ENCODE data around the gene ZNF503.
A peak's percentile ranks its signal among the peaks of the same experiment; 100 is the strongest.

Gene ZNF503

GRCh38 chr10:75401569-75402485 lies at the start of gene ZNF503:
TSS of gene ZNF503 (minus strand) at chr10:75401764. CDS start at chr10:75401419, 345 bp downstream.
- DNase-seq = peak; percentile 23

- DNase-seq = no peak
These were observed 49.4 kb upstream of the ZNF503 start for GRCh38 chr10:75450644-75451640.

- DNase-seq = no peak
These were observed 48.5 kb upstream of the ZNF503 start for GRCh38 chr10:75450075-75450445.

- no peak for DNase-seq
These were observed 48.0 kb upstream of the ZNF503 start for GRCh38 chr10:75449382-75450074.

GRCh38 chr10:75448166-75448565 lies 46.6 kb upstream of the ZNF503 start:
- no peak for DNase-seq

- DNase-seq = no peak
These were observed 44.9 kb upstream of the ZNF503 start for GRCh38 chr10:75446508-75446907.

GRCh38 chr10:75444781-75445386 lies 43.3 kb upstream of the ZNF503 start:
- no peak for DNase-seq

- no peak for DNase-seq
These were observed 41.8 kb upstream of the ZNF503 start for GRCh38 chr10:75443362-75443761.

GRCh38 chr10:75441682-75442081 lies 40.1 kb upstream of the ZNF503 start:
- no peak for DNase-seq

GRCh38 chr10:75441196-75441595 lies 39.6 kb upstream of the ZNF503 start:
- no peak for DNase-seq

GRCh38 chr10:75440271-75440793 lies 38.8 kb upstream of the ZNF503 start:
- no peak for DNase-seq

- DNase-seq = no peak
These were observed 38.2 kb upstream of the ZNF503 start for GRCh38 chr10:75439811-75440210.

GRCh38 chr10:75438275-75438674 lies 36.7 kb upstream of the ZNF503 start:
- DNase-seq = no peak

- DNase-seq = no peak
These were observed 36.1 kb upstream of the ZNF503 start for GRCh38 chr10:75437693-75438092.

- DNase-seq = no peak
These were observed 35.3 kb upstream of the ZNF503 start for GRCh38 chr10:75436896-75437295.

GRCh38 chr10:75435291-75435690 lies 33.7 kb upstream of the ZNF503 start:
- no peak for DNase-seq

GRCh38 chr10:75434291-75434690 lies 32.7 kb upstream of the ZNF503 start:
- DNase-seq = no peak

- DNase-seq = no peak
These were observed 31.7 kb upstream of the ZNF503 start for GRCh38 chr10:75433216-75433615.

- no peak for DNase-seq
These were observed 31.2 kb upstream of the ZNF503 start for GRCh38 chr10:75432763-75433162.

GRCh38 chr10:75432176-75432575 lies 30.6 kb upstream of the ZNF503 start:
- DNase-seq = no peak

GRCh38 chr10:75431180-75432111 lies 29.9 kb upstream of the ZNF503 start, which contains the start of gene LRMDA:
TSS of gene LRMDA (plus strand) at chr10:75431624.
- DNase-seq = no peak

Data from activated CD4-positive, alpha-beta T cell treated with anti-CD3 and anti-CD28 coated beads, Interleukin-2, amount 50 U/mL, for 1 hour (primary cell).